GM12891 (cell line): ENCODE measurements around the gene TMCO1.

ENCODE experiments used
- PAX5 ChIP-seq: IDR thresholded peaks from 2 replicates; pipeline ENCODE4 v1.6.1; 2011; ENCODE audit warnings: low read length, moderate library complexity, mild to moderate bottlenecking; ENCODE audit not compliant: insufficient read depth, severe bottlenecking
- POLR2A ChIP-seq: IDR thresholded peaks from 2 replicates; pipeline ENCODE4 v1.6.1; 2011; ENCODE audit warnings: low read depth, low read length, control low read depth
- POLR2AphosphoS5 ChIP-seq: IDR thresholded peaks from 2 replicates; pipeline ENCODE4 v1.6.1; 2011; ENCODE audit warnings: low read depth, low read length, control low read depth
- SPI1 ChIP-seq: IDR thresholded peaks from 2 replicates; pipeline ENCODE4 v1.6.1; 2011; ENCODE audit warnings: low read depth, low read length, control low read depth
- TAF1 ChIP-seq: IDR thresholded peaks from 2 replicates; pipeline ENCODE4 v1.6.1; 2011; ENCODE audit warnings: low read depth, low read length, control low read depth

GRCh38 chr1:165695031-165695430 is 73.6 kb downstream of the TMCO1 start:
- TF ChIP-seq POLR2A, result no peak
- no peak for TF ChIP-seq POLR2AphosphoS5
- no peak for TF ChIP-seq SPI1
- TF ChIP-seq TAF1, result no peak
- no peak for TF ChIP-seq PAX5
